Astrocyte of the spinal cord (primary cell): ENCODE data around the gene CST7.

Source experiments
- DNase-seq: peaks from one replicate; pipeline ENCODE4 v3.0.0; 2011; ENCODE audit warnings: low read depth, low spot score
- H3K4me3 ChIP-seq: 2 replicates; pipeline ENCODE4 v1.5.1; 2011; ENCODE audit warnings: low read depth, mild to moderate bottlenecking, low read length, moderate library complexity
- CTCF ChIP-seq: IDR thresholded peaks from 2 replicates; pipeline ENCODE4 v1.5.1; 2012; ENCODE audit warnings: low read depth, mild to moderate bottlenecking, low read length, inconsistent platforms
- in situ Hi-C: cut with HindIII; loops from 2 replicates; pipeline ENCODE4 v1.10.0; 2017; ENCODE audit warnings: low sequenced_read_pairs

CST7 gene

GRCh38 chr20:24986436-24987015 is 37.5 kb downstream of the CST7 start:
- H3K4me3 ChIP-seq = no peak overlapping the region
- no peak for TF ChIP-seq CTCF
- in situ Hi-C loops = no loop called here
- DNase-seq = no peak

GRCh38 chr20:24987244-24987643 is 38.2 kb downstream of the CST7 start:
- in situ Hi-C loops = no loop called here
- DNase-seq = no peak
- TF ChIP-seq CTCF = no peak
- no peak overlapping the region for H3K4me3 ChIP-seq

DNA sequence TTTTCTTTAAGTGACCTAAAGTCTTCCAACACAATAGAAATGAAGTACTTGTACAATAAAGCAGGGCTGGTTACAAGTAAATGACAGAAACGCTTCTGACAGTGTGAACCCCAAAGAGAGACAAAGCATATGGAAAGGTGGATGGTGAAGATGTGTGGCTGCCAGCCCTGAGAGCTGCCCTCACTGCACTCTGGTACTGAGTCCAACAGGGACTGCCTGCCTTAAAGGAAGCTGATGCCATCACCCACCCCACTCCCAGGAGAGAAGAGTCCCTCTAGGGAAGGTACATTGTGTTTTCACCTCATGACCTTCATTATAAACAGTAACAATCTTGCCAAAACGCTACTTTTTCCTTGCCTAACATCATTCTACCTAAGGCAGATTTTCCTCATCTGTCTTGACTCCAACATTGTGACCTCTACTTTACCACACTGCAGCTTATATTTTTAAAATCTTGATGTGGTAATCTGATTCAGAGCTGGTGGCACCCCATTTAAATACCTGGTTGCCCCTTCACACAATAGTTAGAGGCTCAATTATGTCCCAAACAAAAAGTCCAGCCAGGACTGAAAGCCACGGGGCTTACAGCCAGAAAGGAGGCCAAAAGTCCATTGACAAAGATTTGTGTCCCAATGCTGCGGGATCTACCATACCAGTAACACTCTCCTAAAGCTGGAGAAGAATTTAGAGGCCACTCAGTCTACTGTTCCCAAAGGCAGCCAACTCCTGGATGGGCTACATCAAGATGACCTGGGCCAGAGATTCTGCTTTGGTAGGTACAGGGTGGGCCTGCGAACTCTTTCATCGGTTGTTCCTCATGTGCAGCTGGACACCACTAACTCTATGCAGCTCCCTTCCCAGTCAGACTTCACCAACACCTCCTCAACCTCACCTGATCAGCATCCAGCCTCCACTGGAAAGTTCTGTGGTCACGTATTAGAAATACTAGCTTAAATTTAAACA is 39.1 kb downstream of the CST7 start:
- no peak overlapping the region for H3K4me3 ChIP-seq
- no peak for DNase-seq
- TF ChIP-seq CTCF = no peak
- in situ Hi-C loops = no loop called here

DNA sequence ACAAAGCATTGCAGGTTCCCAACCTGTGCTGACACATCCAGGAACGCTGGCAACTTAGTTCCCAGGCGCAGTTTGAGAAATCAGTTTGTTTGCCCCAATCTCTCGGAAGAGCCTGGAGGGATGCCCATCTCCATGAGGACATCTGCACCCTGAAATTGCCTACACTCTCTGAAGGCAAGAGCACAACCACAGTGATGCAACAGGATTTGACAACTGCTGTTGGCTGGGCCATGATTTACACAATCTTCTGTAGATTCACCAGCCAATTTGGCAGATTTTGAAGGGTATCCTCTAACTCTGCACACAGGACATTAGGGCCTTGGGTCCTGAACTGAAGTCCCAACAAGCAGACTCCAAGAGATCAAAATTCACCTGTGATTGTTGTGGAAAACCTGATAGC is 40.1 kb downstream of the CST7 start:
- no peak overlapping the region for H3K4me3 ChIP-seq
- no peak for DNase-seq
- TF ChIP-seq CTCF = no peak
- in situ Hi-C loops = no loop called here

DNA sequence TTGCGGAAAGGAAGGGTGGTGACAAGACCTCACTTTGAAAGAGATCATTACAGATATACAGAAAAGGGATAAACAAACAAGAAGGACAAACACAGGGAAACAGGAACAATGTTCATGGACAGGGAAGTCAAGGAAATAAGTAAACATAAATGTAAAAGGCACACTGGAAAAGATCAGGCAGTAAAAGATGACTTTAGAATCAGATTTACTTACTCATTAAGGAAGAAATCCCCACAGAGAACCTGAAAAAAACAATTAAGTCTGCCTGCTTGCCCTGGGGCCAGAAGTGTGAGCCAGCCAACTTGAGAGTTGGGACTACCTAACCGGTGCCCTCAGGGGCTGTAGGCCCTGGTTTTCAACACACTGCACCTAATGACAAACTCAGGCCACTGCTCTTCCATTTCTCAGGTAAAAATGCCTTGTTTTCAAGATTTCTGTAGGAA is 41.8 kb downstream of the CST7 start:
- in situ Hi-C loops = no loop called here
- DNase-seq = no peak
- TF ChIP-seq CTCF = no peak
- H3K4me3 ChIP-seq = no peak overlapping the region

DNA sequence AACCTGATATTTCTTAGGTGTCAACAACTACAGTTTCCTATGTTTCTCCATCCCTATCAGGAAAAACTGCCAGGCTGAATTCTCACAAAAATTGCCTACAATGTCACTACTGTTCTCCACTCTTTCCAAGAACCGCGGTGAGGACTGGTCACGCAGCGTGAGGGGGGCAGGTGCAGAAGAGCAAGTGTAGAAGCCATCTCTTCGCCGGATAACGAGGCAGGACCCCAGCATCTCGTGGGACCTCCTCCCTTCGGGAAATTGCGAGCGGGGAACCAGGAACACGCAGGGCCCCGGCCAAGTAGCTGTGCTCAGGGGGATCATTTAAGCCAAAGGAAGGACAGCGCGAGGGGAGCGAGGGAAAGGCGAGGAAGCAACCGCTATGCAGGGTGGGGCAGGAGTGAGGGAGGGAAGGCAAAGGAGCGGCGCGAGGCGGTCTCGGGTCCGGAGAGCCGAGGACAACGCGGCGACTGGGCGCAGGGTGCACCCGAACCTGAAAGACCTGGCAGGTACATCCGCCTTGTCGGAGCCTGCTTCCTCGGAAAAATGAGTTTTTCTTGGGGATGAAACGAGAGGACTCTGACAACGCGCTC is 42.9 kb downstream of the CST7 start:
- no peak for DNase-seq
- peak overlapping the region; percentile 54 for H3K4me3 ChIP-seq
- in situ Hi-C loops = no loop called here
- TF ChIP-seq CTCF = no peak
